ENCODE measurements around the gene TRIO.

The TRIO gene

GRCh38 chr5:14142827-14143545 is at the start of gene TRIO (continued):
- TF ChIP-seq ZNF704 (tag by site-specific recombination; IDR thresholded peaks at IDR 0.05), result no peak
- TF ChIP-seq ZNF585B (tag by site-specific recombination; IDR thresholded peaks at IDR 0.05), result no peak
- TF ChIP-seq HOXA7 (CRISPR knock-in tag; IDR thresholded peaks at IDR 0.05; ENCODE audit: borderline replicate concordance), result no peak
- TF ChIP-seq ZNF248 (tag by site-specific recombination; IDR thresholded peaks at IDR 0.05), result no peak
- TF ChIP-seq ZNF626 (tag by site-specific recombination; IDR thresholded peaks at IDR 0.05), result no peak
- TF ChIP-seq PBX3 (CRISPR knock-in tag; IDR thresholded peaks at IDR 0.05), result no peak
- peak; percentile 66 for TF ChIP-seq SP7 (tag by site-specific recombination; IDR thresholded peaks at IDR 0.05)
- peak; percentile 76; the same call in 1 of the 2 replicates for TF ChIP-seq KLF17 (tag by site-specific recombination; IDR thresholded peaks at IDR 0.05)
- TF ChIP-seq ZNF560 (tag by site-specific recombination; IDR thresholded peaks at IDR 0.05; ENCODE audit: borderline replicate concordance), result no peak
- TF ChIP-seq ZFP41 (tag by site-specific recombination; IDR thresholded peaks at IDR 0.05; ENCODE audit: borderline replicate concordance), result no peak
- TF ChIP-seq ZNF394 (tag by site-specific recombination; IDR thresholded peaks at IDR 0.05; ENCODE audit: borderline replicate concordance), result no peak; the same call in 1 of the 2 replicates
- no peak for TF ChIP-seq ZNF214 (tag by site-specific recombination; IDR thresholded peaks at IDR 0.05; ENCODE audit: borderline replicate concordance)
- TF ChIP-seq ZNF366 (tag by site-specific recombination; conservative IDR thresholded peaks at IDR 0.05), result peak; percentile 75
- TF ChIP-seq ZNF155 (tag by site-specific recombination; IDR thresholded peaks at IDR 0.05), result no peak
- TF ChIP-seq ZNF24 (tag by site-specific recombination; IDR thresholded peaks at IDR 0.05), result no peak
- TF ChIP-seq ZIC2 (tag by site-specific recombination; IDR thresholded peaks at IDR 0.05), result peak; percentile 59; the same call in 1 of the 2 replicates
- no peak; the same call in none of the 2 replicates for TF ChIP-seq MZF1 (tag by site-specific recombination; IDR thresholded peaks at IDR 0.05; ENCODE audit: borderline replicate concordance)
- TF ChIP-seq ZNF501 (tag by site-specific recombination; IDR thresholded peaks at IDR 0.05), result peak; percentile 92
- TF ChIP-seq KLF10 (tag by site-specific recombination; IDR thresholded peaks at IDR 0.05), result peak; percentile 74; the same call in 1 of the 2 replicates
- no peak for TF ChIP-seq ZNF518A (tag by site-specific recombination; conservative IDR thresholded peaks at IDR 0.05; ENCODE audit: low read depth)
- no peak for TF ChIP-seq ZNF555 (tag by site-specific recombination; conservative IDR thresholded peaks at IDR 0.05)
- no peak for TF ChIP-seq ZNF416 (tag by site-specific recombination; IDR thresholded peaks at IDR 0.05)
- no peak for TF ChIP-seq TSHZ1 (tag by site-specific recombination; IDR thresholded peaks at IDR 0.05; ENCODE audit: borderline replicate concordance)
- TF ChIP-seq ZBTB26 (tag by site-specific recombination; optimal IDR thresholded peaks at IDR 0.05), result peak; percentile 70
- TF ChIP-seq SP3 (tag by site-specific recombination; IDR thresholded peaks at IDR 0.05), result peak; percentile 91
- TF ChIP-seq SALL2 (tag by site-specific recombination; IDR thresholded peaks at IDR 0.05; ENCODE audit: borderline replicate concordance), result no peak
